Keratinocyte (primary cell): ENCODE measurements around the gene ITPKB.
"Not testable (repeated sequence)": the region's sequence is repeated elsewhere in the genome, so short reads cannot be mapped to it uniquely, and the experiment has no call there.

Source experiments
- EZH2 ChIP-seq: IDR thresholded peaks from one replicate; pipeline ENCODE4 v1.6.1; 2012; ENCODE audit warnings: inconsistent platforms, mild to moderate bottlenecking, low read length, moderate library complexity
- TF ChIP-seq, protein P1 (sequence below), 3 experiments: IDR thresholded peaks in 1 of 3; conservative IDR thresholded peaks in 1 of 3; optimal IDR thresholded peaks in 1 of 3; 2 replicates in 2 of 3; 3 replicates in 1 of 3; pipeline versions ENCODE3 to v1.5.1; 2011; ENCODE audit warnings: low read length in 3 of 3, mild to moderate bottlenecking in 3 of 3, moderate library complexity in 2 of 3, control low read depth in 1 of 3, inconsistent platforms in 1 of 3; ENCODE audit not compliant: insufficient read depth in 2 of 3; ENCODE audit errors: extremely low read depth in 1 of 3

DNA sequence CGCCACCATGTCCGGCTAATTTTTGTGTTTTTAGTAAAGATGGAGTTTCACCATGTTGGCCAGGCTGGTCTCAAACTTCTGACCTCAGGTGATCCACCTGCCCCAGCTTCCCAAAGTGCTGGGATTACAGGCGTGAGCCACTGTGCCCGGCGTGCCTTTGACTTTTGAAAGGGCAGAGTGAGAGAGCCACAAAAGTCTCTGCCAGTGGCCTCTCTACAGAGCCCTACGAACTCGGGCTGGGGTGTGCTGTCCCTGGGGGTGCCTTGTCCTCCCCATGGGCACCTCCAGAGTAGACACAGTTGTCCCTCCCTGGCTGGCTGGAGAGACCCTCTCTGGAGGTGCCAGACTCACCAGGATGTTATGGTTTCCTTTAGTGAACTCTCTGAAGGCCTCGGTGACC, 99.9 kb downstream of the ITPKB start:
- TF ChIP-seq, protein P1, sequence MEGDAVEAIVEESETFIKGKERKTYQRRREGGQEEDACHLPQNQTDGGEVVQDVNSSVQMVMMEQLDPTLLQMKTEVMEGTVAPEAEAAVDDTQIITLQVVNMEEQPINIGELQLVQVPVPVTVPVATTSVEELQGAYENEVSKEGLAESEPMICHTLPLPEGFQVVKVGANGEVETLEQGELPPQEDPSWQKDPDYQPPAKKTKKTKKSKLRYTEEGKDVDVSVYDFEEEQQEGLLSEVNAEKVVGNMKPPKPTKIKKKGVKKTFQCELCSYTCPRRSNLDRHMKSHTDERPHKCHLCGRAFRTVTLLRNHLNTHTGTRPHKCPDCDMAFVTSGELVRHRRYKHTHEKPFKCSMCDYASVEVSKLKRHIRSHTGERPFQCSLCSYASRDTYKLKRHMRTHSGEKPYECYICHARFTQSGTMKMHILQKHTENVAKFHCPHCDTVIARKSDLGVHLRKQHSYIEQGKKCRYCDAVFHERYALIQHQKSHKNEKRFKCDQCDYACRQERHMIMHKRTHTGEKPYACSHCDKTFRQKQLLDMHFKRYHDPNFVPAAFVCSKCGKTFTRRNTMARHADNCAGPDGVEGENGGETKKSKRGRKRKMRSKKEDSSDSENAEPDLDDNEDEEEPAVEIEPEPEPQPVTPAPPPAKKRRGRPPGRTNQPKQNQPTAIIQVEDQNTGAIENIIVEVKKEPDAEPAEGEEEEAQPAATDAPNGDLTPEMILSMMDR (optimal IDR thresholded peaks at IDR 0.05 in 1 of 3, IDR thresholded peaks at IDR 0.05 in 1 of 3, conservative IDR thresholded peaks at IDR 0.05 in 1 of 3; ENCODE audit: extremely low read depth in 1 of 3, insufficient read depth in 2 of 3, low read length in 3 of 3) = not testable (repeated sequence)
- TF ChIP-seq EZH2 = not testable (repeated sequence)
